Type B pancreatic cell (in vitro differentiated cells): ENCODE data around the gene TIAM2. TPM values are rescaled to one million over a fixed set of nuclear protein-coding genes. Genes with fewer than 3 reads are reported as not detected.

Source experiments
- DNase-seq: peaks from one replicate; pipeline ENCODE4 v3.0.0; 2021; ENCODE audit warnings: mixed read lengths; ENCODE audit not compliant: unreplicated experiment; ENCODE audit errors: extremely low spot score
- H3K27ac Mint-ChIP-seq: 2 replicates; pipeline ENCODE4 v1.8.0; 2021; ENCODE audit warnings: mild to moderate bottlenecking, mixed read lengths
- H3K27me3 Mint-ChIP-seq: 2 replicates; pipeline ENCODE4 v1.8.0; 2021; ENCODE audit warnings: mixed read lengths
- H3K36me3 Mint-ChIP-seq: 2 replicates; pipeline ENCODE4 v1.8.0; 2021; ENCODE audit warnings: mixed read lengths
- H3K4me1 Mint-ChIP-seq: one replicate; pipeline ENCODE4 v1.8.0; 2021; ENCODE audit warnings: mixed read lengths; ENCODE audit not compliant: unreplicated experiment
- H3K4me3 Mint-ChIP-seq: 2 replicates; pipeline ENCODE4 v1.8.0; 2021; ENCODE audit warnings: mild to moderate bottlenecking, mixed read lengths
- H3K9me3 Mint-ChIP-seq: 2 replicates; pipeline ENCODE4 v1.8.0; 2021; ENCODE audit warnings: mixed read lengths
- total RNA-seq: library from RNA; stranded (reverse); gene quantifications from 2 replicates; pipeline ENCODE4 v1.2.1, GENCODE V29; 2021; ENCODE audit warnings: low replicate concordance
- TF ChIP-seq, protein P1 (sequence below): fragments of 200-600 bp; sonication (generic); conservative IDR thresholded peaks from 2 replicates; pipeline ENCODE4 v1.5.0; 2021; ENCODE audit warnings: antibody characterized with exemption, mild to moderate bottlenecking

The TIAM2 gene
- total RNA-seq, 1 donor from 2014 or later, result 13.5 TPM

DNA sequence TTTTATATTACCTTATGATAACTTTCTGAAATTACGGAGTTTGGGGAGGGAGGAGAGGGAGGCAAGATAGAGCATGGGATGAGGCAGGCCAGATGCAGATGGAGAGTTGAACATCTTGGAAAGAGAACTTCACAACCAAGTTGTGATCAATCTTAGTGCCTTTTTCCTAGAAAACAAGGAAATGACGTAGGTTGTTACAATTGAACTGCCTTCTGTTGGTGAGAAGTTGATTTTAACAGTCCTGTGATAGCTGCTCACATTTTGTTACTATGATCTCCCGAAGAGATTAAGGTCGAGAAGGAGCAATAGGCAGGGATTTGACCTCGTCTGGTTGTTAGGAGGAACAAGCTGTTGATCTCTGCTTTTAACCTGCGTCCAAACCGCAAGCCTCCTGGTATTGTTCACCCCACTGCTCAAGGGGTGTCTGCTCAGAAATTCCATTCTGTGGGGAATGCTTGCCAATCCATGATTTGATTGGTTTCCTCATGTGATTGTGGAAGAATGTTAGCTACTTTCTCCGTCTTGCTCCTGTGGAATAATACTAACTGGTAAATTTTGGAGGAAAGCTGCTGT is 35.1 kb downstream of the TIAM2 start:
- Mint-ChIP-seq H3K9me3 (no peaks in the 10 kb centered on the region), H3K36me3 (no peaks in the 10 kb centered on the region), H3K27me3 (no peaks in the 10 kb centered on the region), H3K4me3 (no peak overlapping the region), H3K4me1 (peaks cover 7% of the 10 kb centered on the region), H3K27ac (no peak overlapping the region)
- TF ChIP-seq, protein P1, sequence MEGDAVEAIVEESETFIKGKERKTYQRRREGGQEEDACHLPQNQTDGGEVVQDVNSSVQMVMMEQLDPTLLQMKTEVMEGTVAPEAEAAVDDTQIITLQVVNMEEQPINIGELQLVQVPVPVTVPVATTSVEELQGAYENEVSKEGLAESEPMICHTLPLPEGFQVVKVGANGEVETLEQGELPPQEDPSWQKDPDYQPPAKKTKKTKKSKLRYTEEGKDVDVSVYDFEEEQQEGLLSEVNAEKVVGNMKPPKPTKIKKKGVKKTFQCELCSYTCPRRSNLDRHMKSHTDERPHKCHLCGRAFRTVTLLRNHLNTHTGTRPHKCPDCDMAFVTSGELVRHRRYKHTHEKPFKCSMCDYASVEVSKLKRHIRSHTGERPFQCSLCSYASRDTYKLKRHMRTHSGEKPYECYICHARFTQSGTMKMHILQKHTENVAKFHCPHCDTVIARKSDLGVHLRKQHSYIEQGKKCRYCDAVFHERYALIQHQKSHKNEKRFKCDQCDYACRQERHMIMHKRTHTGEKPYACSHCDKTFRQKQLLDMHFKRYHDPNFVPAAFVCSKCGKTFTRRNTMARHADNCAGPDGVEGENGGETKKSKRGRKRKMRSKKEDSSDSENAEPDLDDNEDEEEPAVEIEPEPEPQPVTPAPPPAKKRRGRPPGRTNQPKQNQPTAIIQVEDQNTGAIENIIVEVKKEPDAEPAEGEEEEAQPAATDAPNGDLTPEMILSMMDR, result no peak
- no peak for DNase-seq

DNA sequence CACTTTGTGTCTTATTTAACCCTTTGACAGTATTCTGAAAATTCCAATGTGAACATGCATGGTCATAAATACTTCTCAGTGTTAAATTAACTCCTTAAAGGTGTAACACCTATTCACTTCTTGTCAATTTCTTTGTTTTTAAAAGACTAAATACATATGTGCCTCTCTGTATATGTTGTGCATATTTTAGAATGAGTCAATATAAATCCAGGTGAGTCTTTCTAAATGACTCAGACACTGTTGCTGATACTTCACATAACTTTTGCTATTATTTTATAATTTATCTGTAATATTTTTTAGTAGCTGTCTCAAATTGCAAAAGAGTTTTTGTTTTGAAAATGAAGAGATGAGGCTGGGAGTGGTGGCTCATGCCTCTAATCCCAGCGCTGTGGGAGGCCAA is 36.0 kb downstream of the TIAM2 start:
- Mint-ChIP-seq H3K4me1 (peaks cover 7% of the 10 kb centered on the region), H3K4me3 (no peak overlapping the region), H3K27me3 (no peaks in the 10 kb centered on the region), H3K36me3 (no peaks in the 10 kb centered on the region), H3K27ac (no peak overlapping the region), H3K9me3 (no peaks in the 10 kb centered on the region)
- TF ChIP-seq, protein P1, result no peak
- DNase-seq, result no peak

DNA sequence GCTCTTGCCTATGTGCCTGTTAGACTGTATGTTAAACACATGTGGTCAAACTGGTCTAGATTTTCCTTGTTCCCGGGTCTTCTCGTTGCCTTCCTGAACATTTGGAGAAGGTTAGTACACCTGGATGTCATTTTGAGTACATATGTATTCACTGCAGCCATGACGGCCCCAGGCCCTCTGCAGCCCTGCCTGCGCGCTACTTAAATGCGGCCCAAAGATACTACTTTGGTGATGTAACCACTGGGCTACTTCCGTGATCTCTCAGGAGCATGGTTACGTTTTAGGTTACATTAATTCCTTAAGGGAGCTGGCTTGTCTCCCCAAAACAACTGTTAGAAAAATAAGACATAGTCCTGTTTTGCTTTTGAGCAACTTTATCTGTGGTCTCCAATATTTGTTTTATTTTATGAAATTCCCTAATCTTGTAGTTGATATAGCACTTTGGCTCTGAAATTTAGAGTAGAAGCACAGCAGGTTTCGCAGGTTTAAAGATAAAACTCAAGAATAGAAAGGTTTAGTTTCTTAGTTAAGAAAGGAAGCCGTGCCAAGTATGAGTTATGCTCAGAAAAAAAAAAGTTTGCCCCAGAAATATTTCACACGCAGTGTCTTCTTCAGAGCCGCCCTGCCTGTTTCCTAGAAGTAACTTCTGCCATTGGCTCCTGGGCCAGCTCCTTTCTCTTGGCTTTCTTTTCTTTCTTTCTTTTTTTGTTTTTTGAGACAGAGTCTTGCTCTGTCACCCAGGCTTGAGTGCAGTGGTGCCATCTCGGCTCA is 38.1 kb downstream of the TIAM2 start:
- H3K27ac Mint-ChIP-seq, result peak overlapping the region; percentile 40
- no peaks in the 10 kb centered on the region for H3K9me3 Mint-ChIP-seq
- no peak for DNase-seq
- no peaks in the 10 kb centered on the region for H3K36me3 Mint-ChIP-seq
- no peak overlapping the region for H3K4me3 Mint-ChIP-seq
- TF ChIP-seq, protein P1, result no peak
- H3K4me1 Mint-ChIP-seq, result no peaks in the 10 kb centered on the region
- no peaks in the 10 kb centered on the region for H3K27me3 Mint-ChIP-seq

DNA sequence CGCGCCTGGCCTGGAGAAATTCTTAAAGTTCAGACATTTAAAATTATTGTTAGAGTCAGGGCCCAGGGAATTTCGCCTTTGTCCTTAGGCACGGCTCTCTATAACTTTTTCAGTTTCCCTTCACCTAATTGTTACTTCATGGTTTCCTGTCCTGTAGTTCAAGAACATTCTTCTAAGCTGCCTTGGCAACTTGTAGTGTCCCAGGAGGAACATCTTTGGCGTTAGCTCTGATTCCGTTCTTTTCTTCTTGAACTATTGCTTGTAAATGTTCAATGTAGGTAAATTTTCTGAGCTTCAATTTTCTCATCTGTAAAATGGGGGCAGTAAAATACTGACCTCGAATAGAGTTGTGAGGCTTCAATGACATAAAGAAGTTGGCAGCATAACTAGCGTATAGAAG is 41.8 kb downstream of the TIAM2 start:
- no peak for DNase-seq
- Mint-ChIP-seq H3K4me3 (no peak overlapping the region), H3K4me1 (no peaks in the 10 kb centered on the region), H3K36me3 (no peaks in the 10 kb centered on the region), H3K27ac (no peak overlapping the region), H3K9me3 (no peaks in the 10 kb centered on the region), H3K27me3 (no peaks in the 10 kb centered on the region)
- TF ChIP-seq, protein P1, result no peak

DNA sequence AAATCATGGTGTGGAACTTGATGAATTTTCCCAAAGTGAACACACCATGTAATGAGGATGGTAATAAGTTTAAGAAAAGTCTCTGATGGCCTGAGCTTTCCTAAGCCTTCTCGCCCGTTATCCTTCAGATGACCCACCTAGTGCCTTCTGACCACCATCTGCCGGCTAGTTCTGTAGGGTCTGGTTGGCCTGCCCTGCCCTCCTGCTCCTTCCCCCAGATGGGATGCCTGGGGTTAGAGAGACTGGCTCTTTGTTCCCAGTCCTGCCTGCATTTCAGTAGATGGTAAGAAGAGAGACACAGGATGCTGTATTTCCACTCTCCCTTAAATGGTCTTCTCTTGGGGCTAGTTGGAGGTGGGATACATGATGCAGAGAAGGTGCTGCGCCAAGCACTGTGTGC is 43.0 kb downstream of the TIAM2 start:
- H3K36me3 Mint-ChIP-seq, result no peaks in the 10 kb centered on the region
- H3K9me3 Mint-ChIP-seq, result no peaks in the 10 kb centered on the region
- no peaks in the 10 kb centered on the region for H3K4me1 Mint-ChIP-seq
- H3K4me3 Mint-ChIP-seq, result no peak overlapping the region
- H3K27me3 Mint-ChIP-seq, result no peaks in the 10 kb centered on the region
- no peak for DNase-seq
- no peak overlapping the region for H3K27ac Mint-ChIP-seq
- TF ChIP-seq, protein P1, result no peak
